ENCODE measurements around the gene NCAM1. TPM values are rescaled to one million over a fixed set of nuclear protein-coding genes. Genes with fewer than 3 reads are reported as not detected.

The NCAM1 gene
- total RNA-seq, 1 experiment from 2014 or later, result 0.22 TPM

DNA sequence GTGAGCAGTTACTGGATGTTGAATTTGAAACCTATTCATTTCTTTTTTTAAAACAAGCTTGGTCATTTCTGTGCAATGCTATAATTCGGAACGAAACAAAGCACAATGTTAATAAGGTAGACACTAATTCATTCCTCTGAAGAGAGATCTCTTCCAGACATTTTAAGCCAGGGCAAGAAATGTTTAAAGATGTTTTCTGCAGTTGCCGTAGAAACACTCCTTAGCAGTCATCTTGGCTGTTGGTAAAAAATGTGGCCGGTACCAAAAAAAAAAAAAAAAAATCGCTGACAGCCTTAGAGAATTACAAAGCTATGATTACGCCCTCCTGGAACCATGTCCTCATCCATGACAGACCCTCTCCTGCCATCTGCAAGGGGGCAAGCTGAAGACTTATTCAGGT is 286.7 kb downstream of the NCAM1 start:
- H4K20me1 ChIP-seq (ENCODE audit: insufficient read depth), result no peaks in the 10 kb centered on the region
- no peak overlapping the region for H3K4me2 ChIP-seq (ENCODE audit: low read length)
- no peaks in the 10 kb centered on the region for H3K9me2 ChIP-seq (ENCODE audit: insufficient read depth)
- ChIA-PET RAD21 (ENCODE audit: low non-redundant PET in 1 of 2, low total read pairs in 2 of 2, uncharacterized antibody in 2 of 2, unreplicated experiment in 2 of 2) (no interaction called here), POLR2A (no interaction called here), CTCF (no interaction called here)
- no peaks in the 10 kb centered on the region for H3K36me3 ChIP-seq (ENCODE audit: control insufficient read depth in 1 of 2, insufficient read depth in 2 of 2, low read length in 2 of 2)
- H3K4me3 ChIP-seq (replicated peaks in 1 of 2; ENCODE audit: low read depth in 1 of 2, low read length in 2 of 2), result no peak overlapping the region
- no peak overlapping the region for H2AFZ ChIP-seq (ENCODE audit: low read depth, low read length, poor library complexity, severe bottlenecking)
- no peak overlapping the region for H3K27ac ChIP-seq (ENCODE audit: low read depth, low read length)
- intact Hi-C loops (cut with micrococcal nuclease), result no loop called here
- TF ChIP-seq JUND (IDR thresholded peaks at IDR 0.05) (no peak), ZNF274 (IDR thresholded peaks at IDR 0.05; ENCODE audit: low read depth, low read length) (no peak), SRF (IDR thresholded peaks at IDR 0.05; ENCODE audit: low read depth) (no peak), EZH2phosphoT487 (IDR thresholded peaks at IDR 0.05; ENCODE audit: borderline replicate concordance) (no peak), SIN3A (IDR thresholded peaks at IDR 0.05; ENCODE audit: low read depth) (no peak), EGR1 (IDR thresholded peaks at IDR 0.05; ENCODE audit: low read depth) (no peak), RAD21 (IDR thresholded peaks at IDR 0.05; ENCODE audit: low read depth) (no peak), POLR2A (IDR thresholded peaks at IDR 0.05; ENCODE audit: borderline replicate concordance, extremely low read depth, insufficient read depth, insufficient read length) (no peak), CBX3 (IDR thresholded peaks at IDR 0.05; ENCODE audit: low read depth) (no peak), MAX (IDR thresholded peaks at IDR 0.05) (no peak), POLR2AphosphoS5 (IDR thresholded peaks at IDR 0.05; ENCODE audit: low read depth, low read length) (no peak), ELF1 (IDR thresholded peaks at IDR 0.05; ENCODE audit: borderline replicate concordance, low read depth) (no peak), FOSL1 (IDR thresholded peaks at IDR 0.05; ENCODE audit: low read depth) (no peak), REST (IDR thresholded peaks at IDR 0.05; ENCODE audit: low read depth) (no peak), EZH2 (IDR thresholded peaks at IDR 0.05) (no peak)
- TF ChIP-seq, protein P1, sequence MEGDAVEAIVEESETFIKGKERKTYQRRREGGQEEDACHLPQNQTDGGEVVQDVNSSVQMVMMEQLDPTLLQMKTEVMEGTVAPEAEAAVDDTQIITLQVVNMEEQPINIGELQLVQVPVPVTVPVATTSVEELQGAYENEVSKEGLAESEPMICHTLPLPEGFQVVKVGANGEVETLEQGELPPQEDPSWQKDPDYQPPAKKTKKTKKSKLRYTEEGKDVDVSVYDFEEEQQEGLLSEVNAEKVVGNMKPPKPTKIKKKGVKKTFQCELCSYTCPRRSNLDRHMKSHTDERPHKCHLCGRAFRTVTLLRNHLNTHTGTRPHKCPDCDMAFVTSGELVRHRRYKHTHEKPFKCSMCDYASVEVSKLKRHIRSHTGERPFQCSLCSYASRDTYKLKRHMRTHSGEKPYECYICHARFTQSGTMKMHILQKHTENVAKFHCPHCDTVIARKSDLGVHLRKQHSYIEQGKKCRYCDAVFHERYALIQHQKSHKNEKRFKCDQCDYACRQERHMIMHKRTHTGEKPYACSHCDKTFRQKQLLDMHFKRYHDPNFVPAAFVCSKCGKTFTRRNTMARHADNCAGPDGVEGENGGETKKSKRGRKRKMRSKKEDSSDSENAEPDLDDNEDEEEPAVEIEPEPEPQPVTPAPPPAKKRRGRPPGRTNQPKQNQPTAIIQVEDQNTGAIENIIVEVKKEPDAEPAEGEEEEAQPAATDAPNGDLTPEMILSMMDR (IDR thresholded peaks at IDR 0.05 in 2 of 3, conservative IDR thresholded peaks at IDR 0.05 in 1 of 3; ENCODE audit: borderline replicate concordance in 1 of 3, insufficient read depth in 1 of 3, low read depth in 2 of 3, low read length in 2 of 3), result no peak
- no peak overlapping the region for H3K9ac ChIP-seq (ENCODE audit: low read length)
- DNase-seq (ENCODE audit: low read depth, low spot score) (no peak), ATAC-seq (no peak)
- H3K79me2 ChIP-seq (ENCODE audit: insufficient read depth, low read length), result no peaks in the 10 kb centered on the region
- H3K9me3 ChIP-seq (ENCODE audit: control insufficient read depth in 1 of 2, insufficient read depth in 1 of 2, low read depth in 1 of 2, low read length in 2 of 2), result no peaks in the 10 kb centered on the region
- no TSS peak for BruUV-seq (replicated peaks)
- peaks cover 77% of the 10 kb centered on the region for H3K27me3 ChIP-seq (ENCODE audit: insufficient read depth, low read length)
- H3K4me1 ChIP-seq (ENCODE audit: control insufficient read depth in 1 of 2, insufficient read depth in 2 of 2, low read length in 2 of 2), result no peaks in the 10 kb centered on the region
